Left ventricle myocardium inferior (tissue), 1 donor: ENCODE data around the gene SNRNP200. TPM values are rescaled to one million over a fixed set of nuclear protein-coding genes. Genes with fewer than 3 reads are reported as not detected.
A peak's percentile ranks its signal among the peaks of the same experiment; 100 is the strongest.

Source experiments
- DNase-seq: peaks from one replicate; pipeline ENCODE4 v3.0.0-alpha.2; 2020
- H3K27ac ChIP-seq: fragments of 200-600 bp; replicated peaks from 2 replicates; pipeline ENCODE4 v1.8.0; 2021
- H3K27me3 ChIP-seq: fragments of 200-600 bp; 2 replicates; pipeline ENCODE4 v1.8.0; 2021; ENCODE audit warnings: low read depth
- H3K36me3 ChIP-seq: fragments of 200-600 bp; 2 replicates; pipeline ENCODE4 v1.8.0; 2021
- H3K4me1 ChIP-seq: fragments of 200-600 bp; 2 replicates; pipeline ENCODE4 v1.8.0; 2021
- H3K4me3 ChIP-seq: fragments of 200-600 bp; 2 replicates; pipeline ENCODE4 v1.8.0; 2021; ENCODE audit warnings: mild to moderate bottlenecking, moderate library complexity
- H3K9me3 ChIP-seq: fragments of 200-600 bp; replicated peaks from 2 replicates; pipeline ENCODE4 v1.8.0; 2021
- intact Hi-C: fragments of 100-400 bp; cut with micrococcal nuclease; formaldehyde crosslinking; loops from one replicate; pipeline ENCODE4 v1.11.0; 2022
- total RNA-seq: library from RNA; stranded (reverse); fragmentation: NEBNext Ultra II Directional; extraction: Animal tissue kit (Norgen Biotek cat#: 25700); gene quantifications from one replicate; pipeline ENCODE4 v1.2.1, GENCODE V29; 2021
- TF ChIP-seq, protein P1 (sequence below): fragments of 200-600 bp; IDR thresholded peaks from 2 replicates; pipeline ENCODE4 v1.8.0; 2021; ENCODE audit warnings: antibody characterized with exemption, mild to moderate bottlenecking, borderline replicate concordance
- donor health status: DM: no; HTN: yes; CAD: no; lungs with severe emphysema.

SNRNP200 gene
- total RNA-seq, 1 donor from 2014 or later = 54.8 TPM

DNA sequence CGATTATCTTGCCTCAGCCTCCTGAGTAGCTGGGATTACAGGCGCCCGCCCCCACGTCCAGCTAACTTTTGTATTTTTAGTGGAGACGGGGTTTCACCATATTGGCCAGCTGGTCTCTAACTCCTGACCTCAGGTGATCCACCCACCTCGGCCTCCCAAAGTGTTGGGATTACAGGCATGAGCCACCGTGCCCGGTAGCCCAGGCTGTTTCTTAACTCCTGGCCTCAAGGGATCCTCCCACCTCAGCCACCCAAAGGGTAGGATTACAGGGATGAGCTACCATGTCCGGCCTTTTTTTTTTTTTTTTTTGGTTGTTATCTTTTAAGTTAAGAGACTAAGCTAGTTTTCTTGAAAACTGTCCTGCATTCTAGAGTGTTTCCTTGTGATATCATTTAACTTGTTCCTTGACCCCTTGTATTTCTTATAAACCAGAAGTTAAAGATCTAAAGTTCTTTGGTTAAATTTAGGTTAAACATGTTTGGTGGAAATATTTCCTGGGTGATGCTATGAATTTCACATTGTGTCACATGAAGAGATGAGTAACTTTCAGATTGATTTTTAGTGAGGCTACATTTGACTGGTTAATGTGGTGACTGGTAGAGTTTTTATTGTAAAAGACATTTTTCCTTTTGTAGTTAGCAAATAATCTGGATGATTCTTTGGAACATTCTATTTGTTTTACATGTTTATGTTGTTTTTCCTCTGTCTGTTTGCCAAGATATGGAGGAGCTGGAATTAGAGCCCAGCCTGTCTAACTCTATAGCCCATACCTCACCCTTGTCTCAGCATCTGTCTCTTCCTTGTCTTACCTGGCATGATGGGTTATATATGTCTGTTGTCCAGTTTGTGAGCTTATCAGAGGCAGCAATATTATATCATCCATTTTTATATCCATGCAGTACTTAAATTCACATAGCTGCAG is 35.4 kb upstream of the SNRNP200 start:
- Histone ChIP-seq H3K27me3 (no peaks in the 10 kb centered on the region), H3K4me3 (no peak overlapping the region), H3K9me3 (no peaks in the 10 kb centered on the region), H3K36me3 (no peaks in the 10 kb centered on the region), H3K27ac (no peak overlapping the region), H3K4me1 (peaks cover 7% of the 10 kb centered on the region)
- TF ChIP-seq, protein P1, sequence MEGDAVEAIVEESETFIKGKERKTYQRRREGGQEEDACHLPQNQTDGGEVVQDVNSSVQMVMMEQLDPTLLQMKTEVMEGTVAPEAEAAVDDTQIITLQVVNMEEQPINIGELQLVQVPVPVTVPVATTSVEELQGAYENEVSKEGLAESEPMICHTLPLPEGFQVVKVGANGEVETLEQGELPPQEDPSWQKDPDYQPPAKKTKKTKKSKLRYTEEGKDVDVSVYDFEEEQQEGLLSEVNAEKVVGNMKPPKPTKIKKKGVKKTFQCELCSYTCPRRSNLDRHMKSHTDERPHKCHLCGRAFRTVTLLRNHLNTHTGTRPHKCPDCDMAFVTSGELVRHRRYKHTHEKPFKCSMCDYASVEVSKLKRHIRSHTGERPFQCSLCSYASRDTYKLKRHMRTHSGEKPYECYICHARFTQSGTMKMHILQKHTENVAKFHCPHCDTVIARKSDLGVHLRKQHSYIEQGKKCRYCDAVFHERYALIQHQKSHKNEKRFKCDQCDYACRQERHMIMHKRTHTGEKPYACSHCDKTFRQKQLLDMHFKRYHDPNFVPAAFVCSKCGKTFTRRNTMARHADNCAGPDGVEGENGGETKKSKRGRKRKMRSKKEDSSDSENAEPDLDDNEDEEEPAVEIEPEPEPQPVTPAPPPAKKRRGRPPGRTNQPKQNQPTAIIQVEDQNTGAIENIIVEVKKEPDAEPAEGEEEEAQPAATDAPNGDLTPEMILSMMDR = no peak
- intact Hi-C loops = no loop called here
- no peak for DNase-seq

- no peaks in the 10 kb centered on the region for H3K27me3 ChIP-seq
- intact Hi-C loops = no loop called here
- no peak for DNase-seq
- peaks cover 19% of the 10 kb centered on the region for H3K4me1 ChIP-seq
- H3K36me3 ChIP-seq = no peaks in the 10 kb centered on the region
- H3K9me3 ChIP-seq = no peaks in the 10 kb centered on the region
- TF ChIP-seq, protein P1 = no peak
- H3K4me3 ChIP-seq = no peak overlapping the region
- no peak overlapping the region for H3K27ac ChIP-seq
These were observed 31.5 kb upstream of the SNRNP200 start for GRCh38 chr2:96336873-96337272.

DNA sequence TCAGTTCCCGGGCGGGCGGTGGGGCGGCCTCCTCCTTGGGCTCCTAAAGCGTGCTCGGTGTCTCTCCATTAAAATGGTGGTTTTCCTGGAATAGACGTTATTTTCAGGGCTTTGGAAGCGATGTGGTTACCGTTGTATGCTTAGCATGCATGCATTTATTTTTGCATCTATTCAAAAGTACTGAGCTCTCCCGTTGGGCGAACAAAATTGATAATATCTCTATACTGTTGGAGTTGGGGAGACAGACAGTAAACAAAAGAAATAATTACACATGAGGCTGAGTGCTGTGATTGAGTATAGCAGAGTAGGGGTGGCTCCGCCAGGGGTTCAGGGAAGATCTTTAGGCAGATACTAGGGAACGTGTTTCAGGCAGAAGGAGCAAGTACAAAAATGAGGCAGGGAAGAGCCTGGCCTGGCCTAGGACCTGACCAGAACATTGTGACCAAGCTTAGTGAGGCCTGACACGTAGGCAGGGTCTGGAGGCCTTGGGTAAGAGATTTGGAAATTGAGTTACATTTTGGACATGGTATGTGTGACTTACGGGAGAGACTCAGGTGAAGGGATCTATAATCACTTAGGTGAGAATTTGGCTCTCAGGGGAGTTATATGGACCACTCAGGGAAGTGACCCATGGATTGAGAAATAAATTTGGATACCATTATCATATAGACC is 30.9 kb upstream of the SNRNP200 start:
- no peak for DNase-seq
- intact Hi-C loops = no loop called here
- peaks cover 23% of the 10 kb centered on the region for H3K4me1 ChIP-seq
- H3K9me3 ChIP-seq = no peaks in the 10 kb centered on the region
- H3K27ac ChIP-seq = peak overlapping the region; percentile 98
- H3K36me3 ChIP-seq = no peaks in the 10 kb centered on the region
- peak overlapping the region; percentile 91 for H3K4me3 ChIP-seq
- no peaks in the 10 kb centered on the region for H3K27me3 ChIP-seq
- TF ChIP-seq, protein P1 = no peak

- TF ChIP-seq, protein P1 = no peak
- intact Hi-C loops = no loop called here
- no peak overlapping the region for H3K27ac ChIP-seq
These were observed 28.4 kb upstream of the SNRNP200 start for GRCh38 chr2:96333708-96334107.

DNA sequence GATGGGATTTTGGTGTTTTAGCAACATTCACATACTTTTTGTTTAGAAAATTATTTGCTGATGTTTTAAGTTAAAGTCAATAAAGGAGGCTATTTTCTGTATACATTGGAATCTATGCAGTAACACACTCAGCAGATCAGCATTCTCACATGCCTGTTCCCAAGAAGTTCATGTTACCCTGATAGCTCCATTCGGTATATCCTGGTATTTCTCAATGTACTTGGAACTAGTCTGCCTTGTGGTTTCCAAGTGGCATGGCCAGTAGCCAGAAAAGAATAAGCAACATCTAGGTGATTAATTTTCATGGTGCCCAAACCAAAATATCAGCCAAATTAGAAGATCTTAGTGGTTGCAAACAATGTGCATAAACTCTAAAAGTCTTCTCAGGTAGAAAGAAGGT is 25.1 kb upstream of the SNRNP200 start:
- no peaks in the 10 kb centered on the region for H3K36me3 ChIP-seq
- H3K4me3 ChIP-seq = no peak overlapping the region
- intact Hi-C loops = no loop called here
- H3K9me3 ChIP-seq = no peaks in the 10 kb centered on the region
- H3K4me1 ChIP-seq = peaks cover 38% of the 10 kb centered on the region
- peak overlapping the region; percentile 53 for H3K27ac ChIP-seq
- DNase-seq = no peak
- TF ChIP-seq, protein P1 = no peak
- peaks cover 6% of the 10 kb centered on the region for H3K27me3 ChIP-seq

More at GRCh38 chr2:96333708-96334107, 28.4 kb upstream of the SNRNP200 start:
- no peak overlapping the region for H3K4me3 ChIP-seq
- DNase-seq = no peak
- no peaks in the 10 kb centered on the region for H3K9me3 ChIP-seq
- H3K27me3 ChIP-seq = no peaks in the 10 kb centered on the region
- H3K36me3 ChIP-seq = no peaks in the 10 kb centered on the region
- peaks cover 39% of the 10 kb centered on the region for H3K4me1 ChIP-seq
